HEK293T (cell line): ENCODE data around the gene PPM1J.

Source experiments
- CTCF ChIA-PET: fragments of 350-600 bp; formaldehyde crosslinking; extraction: SDS; loops from one replicate; lab custom pipeline; 2021; ENCODE audit warnings: antibody characterized with exemption, inconsistent platforms; lab: Yijun Ruan, JAX
- POLR2A ChIA-PET: fragments of 350-600 bp; formaldehyde crosslinking; extraction: SDS; loops from one replicate; lab custom pipeline; 2020; ENCODE audit warnings: antibody characterized with exemption, inconsistent platforms; lab: Yijun Ruan, JAX
- DNase-seq: peaks from one replicate; pipeline ENCODE4 v3.0.0; 2012; ENCODE audit warnings: mixed read lengths; ENCODE audit errors: extremely low spot score
- ARNT ChIP-seq: fragments of 450-650 bp; IDR thresholded peaks from 2 replicates; pipeline ENCODE4 v1.6.1; 2017; ENCODE audit warnings: mild to moderate bottlenecking
- BHLHE40 ChIP-seq: fragments of 450-650 bp; IDR thresholded peaks from 2 replicates; pipeline ENCODE4 v1.6.1; 2016; ENCODE audit warnings: mild to moderate bottlenecking, moderate library complexity, borderline replicate concordance
- CTBP1 ChIP-seq: fragments of 450-650 bp; IDR thresholded peaks from 2 replicates; pipeline ENCODE4 v1.6.1; 2016; ENCODE audit warnings: borderline replicate concordance
- ELF4 ChIP-seq: fragments of 450-650 bp; IDR thresholded peaks from 2 replicates; pipeline ENCODE4 v1.6.1; 2017; ENCODE audit warnings: antibody characterized with exemption
- FOXA1 ChIP-seq: fragments of 450-650 bp; IDR thresholded peaks from 2 replicates; pipeline ENCODE4 v1.6.1; 2016; ENCODE audit warnings: mild to moderate bottlenecking
- FOXK2 ChIP-seq: fragments of 450-650 bp; IDR thresholded peaks from 2 replicates; pipeline ENCODE4 v1.6.1; 2016; ENCODE audit warnings: mild to moderate bottlenecking
- FOXM1 ChIP-seq: fragments of 450-650 bp; IDR thresholded peaks from 2 replicates; pipeline ENCODE4 v1.6.1; 2017; ENCODE audit warnings: mild to moderate bottlenecking, borderline replicate concordance
- HDGF ChIP-seq: fragments of 450-650 bp; IDR thresholded peaks from 2 replicates; pipeline ENCODE4 v1.6.1; 2017; ENCODE audit warnings: antibody characterized with exemption, borderline replicate concordance
- L3MBTL2 ChIP-seq: fragments of 450-650 bp; conservative IDR thresholded peaks from 2 replicates; pipeline ENCODE4 v1.6.1; 2016; ENCODE audit warnings: mild to moderate bottlenecking
- LEF1 ChIP-seq: fragments of 450-650 bp; IDR thresholded peaks from 2 replicates; pipeline ENCODE4 v1.6.1; 2017; ENCODE audit warnings: mild to moderate bottlenecking, borderline replicate concordance
- NFRKB ChIP-seq: fragments of 450-650 bp; IDR thresholded peaks from 2 replicates; pipeline ENCODE4 v1.6.1; 2016; ENCODE audit warnings: mild to moderate bottlenecking, moderate library complexity
- SP1 ChIP-seq: fragments of 450-650 bp; IDR thresholded peaks from 2 replicates; pipeline ENCODE4 v1.6.1; 2017
- SUZ12 ChIP-seq: fragments of 450-650 bp; IDR thresholded peaks from 2 replicates; pipeline ENCODE4 v1.6.1; 2016; ENCODE audit warnings: mild to moderate bottlenecking
- TARDBP ChIP-seq: fragments of 450-650 bp; IDR thresholded peaks from 2 replicates; pipeline ENCODE4 v1.6.1; 2016
- ZNF384 ChIP-seq: fragments of 450-650 bp; IDR thresholded peaks from 2 replicates; pipeline ENCODE4 v1.6.1; 2016
- TF ChIP-seq, protein P1 (sequence below): fragments of 450-650 bp; IDR thresholded peaks from 2 replicates; pipeline ENCODE4 v1.6.1; 2016

The PPM1J gene

DNA sequence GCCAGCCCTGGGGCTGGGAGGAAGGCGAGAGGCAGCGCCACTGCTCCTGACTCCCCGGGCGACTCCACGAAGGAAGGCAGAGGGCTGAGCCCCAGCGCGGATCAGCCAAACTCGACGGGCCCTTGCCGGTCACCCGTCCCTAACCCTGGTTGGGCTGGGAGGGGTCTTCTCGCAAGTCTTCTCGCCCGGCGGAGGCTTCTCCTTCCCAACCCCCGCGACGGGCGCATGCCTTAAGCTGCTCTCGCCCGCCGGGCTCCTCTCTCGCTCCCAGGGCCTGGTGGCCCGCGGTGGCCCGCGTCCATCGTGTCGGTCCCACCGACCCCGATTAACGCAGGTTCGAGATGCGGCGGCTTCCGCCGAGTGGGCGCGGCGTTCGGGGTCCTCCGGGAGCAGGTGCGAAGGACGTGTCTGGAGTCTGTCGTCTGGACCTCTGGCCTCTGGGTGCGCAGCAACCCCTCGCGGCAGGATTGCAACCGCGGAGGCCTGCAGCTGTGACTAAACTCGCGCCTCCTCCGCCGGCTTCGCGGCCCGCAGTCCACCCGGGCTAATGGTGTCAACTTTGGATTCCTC lies 29.0 kb upstream of the PPM1J start:
- POLR2A ChIA-PET: no interaction called here
- no peak for TF ChIP-seq TARDBP
- no peak for TF ChIP-seq L3MBTL2
- TF ChIP-seq ARNT: no peak
- TF ChIP-seq ZNF384: no peak
- no peak for TF ChIP-seq BHLHE40
- TF ChIP-seq, protein P1, sequence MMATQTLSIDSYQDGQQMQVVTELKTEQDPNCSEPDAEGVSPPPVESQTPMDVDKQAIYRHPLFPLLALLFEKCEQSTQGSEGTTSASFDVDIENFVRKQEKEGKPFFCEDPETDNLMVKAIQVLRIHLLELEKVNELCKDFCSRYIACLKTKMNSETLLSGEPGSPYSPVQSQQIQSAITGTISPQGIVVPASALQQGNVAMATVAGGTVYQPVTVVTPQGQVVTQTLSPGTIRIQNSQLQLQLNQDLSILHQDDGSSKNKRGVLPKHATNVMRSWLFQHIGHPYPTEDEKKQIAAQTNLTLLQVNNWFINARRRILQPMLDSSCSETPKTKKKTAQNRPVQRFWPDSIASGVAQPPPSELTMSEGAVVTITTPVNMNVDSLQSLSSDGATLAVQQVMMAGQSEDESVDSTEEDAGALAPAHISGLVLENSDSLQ: no peak
- no peak for TF ChIP-seq FOXK2
- no peak for TF ChIP-seq HDGF
- TF ChIP-seq SP1: no peak
- CTCF ChIA-PET: interaction anchor here (1.7 kb wide), 1 partner anchor 25 kb away, joined by 12 read pairs; a partner anchor contains a TSS
- DNase-seq: no peak

DNA sequence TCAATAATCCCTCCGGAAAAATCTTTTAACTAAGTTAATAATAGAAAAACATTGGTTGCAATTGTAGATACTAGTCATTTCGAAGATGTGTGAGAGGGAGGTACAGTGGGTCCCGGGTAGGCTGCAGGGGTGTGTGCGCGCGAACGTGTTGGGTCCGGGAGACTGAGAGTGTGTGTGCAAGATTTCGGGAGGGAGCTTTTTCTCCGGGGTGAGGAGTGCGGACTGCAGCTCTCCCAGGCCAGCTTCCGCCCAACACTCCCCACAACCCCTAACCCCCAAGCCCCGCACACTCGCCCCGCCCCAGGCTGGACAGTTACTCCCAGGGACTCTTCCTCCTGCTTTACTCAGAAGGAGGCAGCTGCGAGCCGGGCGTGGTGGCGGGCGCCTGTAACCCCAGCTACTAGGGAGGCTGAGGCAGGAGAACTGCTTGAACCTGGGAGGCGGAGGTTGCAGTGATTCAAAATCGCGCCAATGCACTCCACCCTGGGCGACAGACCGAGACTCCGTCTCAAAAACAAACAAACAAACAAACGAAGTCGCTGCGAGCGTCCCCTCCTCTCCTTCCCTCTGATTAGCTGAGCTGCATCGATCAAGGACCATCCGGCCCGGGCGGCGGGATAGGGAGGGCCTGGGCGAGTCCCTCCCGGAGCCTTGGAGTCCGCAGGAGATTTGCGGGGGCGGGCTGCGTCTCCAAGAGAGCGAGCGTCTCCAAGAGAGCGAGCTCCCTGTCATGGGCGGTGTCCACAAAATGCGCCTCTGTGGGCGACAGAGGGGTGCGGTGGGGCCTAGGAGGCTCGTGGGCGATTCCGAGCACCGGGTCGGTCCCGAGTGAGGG lies 28.3 kb upstream of the PPM1J start:
- CTCF ChIA-PET: no interaction called here
- DNase-seq: no peak
- TF ChIP-seq ARNT (no peak), HDGF (no peak), FOXM1 (no peak), SP1 (no peak), FOXK2 (no peak), LEF1 (no peak), L3MBTL2 (no peak)
- POLR2A ChIA-PET: no interaction called here

DNA sequence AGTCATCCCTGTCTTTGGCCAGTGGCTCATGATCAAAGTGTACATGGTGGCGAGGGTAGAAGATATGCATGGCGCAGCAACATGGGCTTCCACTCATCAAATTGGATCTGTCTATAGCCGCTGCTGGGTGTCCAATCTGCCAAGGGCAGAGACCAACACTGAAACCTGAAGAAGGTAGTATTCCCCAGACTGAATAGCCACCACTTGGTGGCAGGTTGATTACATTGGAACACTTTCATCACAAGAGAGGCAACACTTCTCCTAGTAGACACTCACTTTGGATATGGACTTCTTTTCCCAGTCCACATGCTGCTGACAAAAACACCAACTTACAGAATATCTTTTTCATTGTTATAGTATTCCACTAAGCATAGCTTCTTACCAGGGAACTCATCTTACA lies 22.4 kb upstream of the PPM1J start:
- TF ChIP-seq ELF4: no peak
- no peak for TF ChIP-seq ZNF384
- no peak for TF ChIP-seq ARNT
- no peak for TF ChIP-seq BHLHE40
- no peak for TF ChIP-seq HDGF
- no peak for TF ChIP-seq SUZ12
- no peak for TF ChIP-seq SP1
- TF ChIP-seq, protein P1: no peak
- no peak for TF ChIP-seq L3MBTL2
- TF ChIP-seq FOXM1: no peak
- no peak for TF ChIP-seq LEF1
- TF ChIP-seq TARDBP: no peak
- no peak for DNase-seq
- CTCF ChIA-PET: interaction anchor here (0.9 kb wide), 1 partner anchor 10 kb away, joined by 5 read pairs; no protein-coding TSS in a partner anchor
- POLR2A ChIA-PET: no interaction called here

DNA sequence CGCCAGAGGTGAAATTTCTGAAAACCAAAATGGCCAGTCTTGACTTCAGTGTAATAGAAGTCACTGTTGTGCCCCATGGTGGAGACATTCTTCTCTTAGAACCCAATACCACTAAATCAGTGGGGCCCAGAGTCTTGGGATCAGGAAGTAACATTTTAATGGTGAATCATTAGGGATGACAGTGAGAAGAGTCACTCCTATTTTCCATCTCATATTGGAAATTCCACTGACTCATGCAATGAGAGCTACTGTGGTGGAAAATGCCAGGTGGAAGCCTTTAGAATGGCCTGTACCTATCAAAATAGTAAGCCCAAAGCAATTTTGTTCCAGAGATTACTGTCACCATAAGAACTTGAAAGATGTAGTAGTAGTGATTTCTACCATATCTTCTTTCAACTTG lies 20.6 kb upstream of the PPM1J start:
- ChIA-PET CTCF (no interaction called here), POLR2A (no interaction called here)
- TF ChIP-seq L3MBTL2 (no peak), TARDBP (no peak), CTBP1 (no peak), SP1 (no peak), ARNT (no peak), NFRKB (no peak), HDGF (no peak), FOXA1 (no peak), BHLHE40 (no peak), SUZ12 (no peak), FOXM1 (no peak), ZNF384 (no peak)
- TF ChIP-seq, protein P1: no peak
- no peak for DNase-seq

DNA sequence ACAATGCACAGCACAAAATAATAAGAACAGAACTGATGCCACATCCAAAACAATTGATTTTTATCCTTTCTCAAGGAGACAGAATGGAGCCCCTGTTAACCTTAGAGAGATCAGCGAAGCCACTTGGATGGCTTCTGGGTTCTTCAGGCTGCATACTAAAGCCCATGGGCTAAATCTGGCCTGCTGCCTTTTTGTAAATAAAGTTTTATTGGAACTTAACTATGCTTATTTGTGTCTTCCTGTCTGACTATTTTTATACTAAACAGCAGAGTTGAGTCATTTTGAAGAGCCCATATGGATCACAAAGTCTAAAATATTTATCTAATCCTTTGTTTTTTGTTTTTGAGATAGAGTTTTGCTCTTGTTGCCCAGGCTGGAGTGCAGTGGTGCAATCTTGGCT lies 16.3 kb upstream of the PPM1J start:
- POLR2A ChIA-PET: no interaction called here
- TF ChIP-seq FOXM1 (no peak), LEF1 (no peak), SP1 (no peak), TARDBP (no peak), SUZ12 (no peak), ARNT (no peak), L3MBTL2 (no peak), BHLHE40 (no peak), CTBP1 (no peak), ELF4 (no peak), ZNF384 (no peak), FOXA1 (no peak), NFRKB (no peak), FOXK2 (no peak), HDGF (no peak)
- TF ChIP-seq, protein P1: no peak
- no peak for DNase-seq
- CTCF ChIA-PET: no interaction called here
